Large intestine (tissue), 3 donors: Measurements from ENCODE around the gene DMD. TPM values are rescaled to one million over a fixed set of nuclear protein-coding genes. Genes with fewer than 3 reads are reported as not detected.
"Not testable (repeated sequence)": the region's sequence is repeated elsewhere in the genome, so short reads cannot be mapped to it uniquely, and the experiment has no call there.

ENCODE experiments used
- DNase-seq, 2 donors: peaks; one replicate each; pipeline versions ENCODE4 v3.0.0 to v3.0.0-alpha.2; 2013
- H3K27ac ChIP-seq: one replicate; pipeline ENCODE4 v1.5.1; 2013; ENCODE audit warnings: low read length
- H3K27me3 ChIP-seq: 2 replicates; pipeline ENCODE4 v1.6.1; 2013; ENCODE audit warnings: low read length; ENCODE audit not compliant: control insufficient read depth, insufficient read depth
- H3K36me3 ChIP-seq: 2 replicates; pipeline ENCODE4 v1.6.1; 2013; ENCODE audit warnings: low read length; ENCODE audit not compliant: control insufficient read depth, insufficient read depth
- H3K4me1 ChIP-seq: one replicate; pipeline ENCODE4 v1.6.1; 2013; ENCODE audit warnings: low read length; ENCODE audit not compliant: control insufficient read depth, insufficient read depth
- H3K4me3 ChIP-seq: one replicate; pipeline ENCODE4 v1.5.1; 2013; ENCODE audit warnings: low read length
- H3K9me3 ChIP-seq: one replicate; pipeline ENCODE4 v1.6.1; 2013; ENCODE audit warnings: mild to moderate bottlenecking, low read depth, low read length, moderate library complexity; ENCODE audit not compliant: control insufficient read depth
- WGBS: methylation state at CpG from one replicate; pipeline ENCODE4 v1.1.5; 2013; ENCODE audit warnings: low lambda C conversion rate; ENCODE audit not compliant: insufficient coverage; 5-methylcytosine and 5-hydroxymethylcytosine counted together
- polyA plus RNA-seq: library from polyadenylated mRNA; unstranded; fragments of 120-200 nt; gene quantifications from one replicate; pipeline ENCODE4 v1.2.1, GENCODE V29; 2013

DMD gene
- polyA plus RNA-seq, 1 donor: 23.3 TPM

DNA sequence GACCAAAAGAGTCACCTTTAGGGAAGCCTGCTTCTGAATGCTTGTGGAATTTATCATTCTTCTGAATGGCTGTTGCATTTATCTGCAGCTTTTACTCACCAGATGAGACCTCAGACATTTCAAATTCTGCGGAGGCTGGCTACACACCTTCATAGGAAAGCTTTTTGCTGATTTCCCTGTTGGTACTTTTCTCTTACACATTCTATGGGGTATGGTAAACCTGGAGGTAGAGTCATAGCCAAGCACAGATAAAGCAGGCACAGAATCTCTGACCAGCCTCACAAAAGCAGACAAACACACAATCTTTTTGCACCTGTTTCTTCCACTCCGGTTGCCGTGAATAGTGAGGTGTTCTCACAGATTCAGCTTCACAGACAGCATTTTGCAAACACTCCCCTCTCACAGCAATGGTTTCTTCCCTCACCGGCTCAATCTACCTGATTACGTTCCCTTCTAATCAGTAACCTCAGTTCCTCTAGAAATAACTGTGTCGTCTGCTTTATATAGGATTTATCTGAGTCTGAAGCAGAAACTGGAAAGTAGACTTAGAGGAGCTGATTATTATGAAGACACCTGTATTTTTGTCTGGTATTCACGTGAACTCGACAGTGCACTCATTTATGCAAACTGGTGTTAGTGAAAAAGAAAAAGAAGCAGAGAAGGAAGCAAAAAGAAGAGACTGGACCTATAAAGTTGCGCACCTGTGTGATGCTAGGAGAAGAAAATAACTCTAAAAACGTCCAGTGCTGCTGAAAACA, 83.1 kb downstream of the DMD start:
- Histone ChIP-seq H3K36me3 (no peaks in the 10 kb centered on the region), H3K4me3 (no peak overlapping the region), H3K27ac (no peak overlapping the region), H3K27me3 (no peaks in the 10 kb centered on the region), H3K9me3 (no peaks in the 10 kb centered on the region), H3K4me1 (no peaks in the 10 kb centered on the region)
- DNase-seq: peak in 1 of 2 donors; percentile 1
- no CpG with 5 or more reads among the region's 10 CpGs for WGBS

DNA sequence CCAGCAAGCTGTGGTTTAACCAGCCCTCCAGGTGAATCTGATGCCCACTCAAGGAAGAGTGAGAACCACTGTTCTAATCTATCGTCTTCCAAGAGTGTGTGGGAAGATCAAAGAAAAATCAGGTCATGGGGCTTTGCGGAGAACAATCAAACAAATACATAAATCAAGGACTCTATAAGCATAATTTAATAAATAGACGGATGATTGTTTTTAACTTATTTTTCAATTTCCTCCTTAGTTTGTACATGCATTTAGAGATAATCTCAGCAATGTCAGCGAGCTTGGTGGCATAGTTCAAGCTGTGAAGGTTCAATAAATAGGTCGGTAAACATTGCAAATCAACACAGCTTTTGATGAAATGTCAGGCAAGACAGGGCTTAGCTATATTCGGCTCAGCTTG, 84.9 kb downstream of the DMD start:
- H3K4me1 ChIP-seq: no peaks in the 10 kb centered on the region
- no peak overlapping the region for H3K27ac ChIP-seq
- no peaks in the 10 kb centered on the region for H3K9me3 ChIP-seq
- H3K36me3 ChIP-seq: no peaks in the 10 kb centered on the region
- H3K27me3 ChIP-seq: no peaks in the 10 kb centered on the region
- H3K4me3 ChIP-seq: no peak overlapping the region
- WGBS: no CpG with 5 or more reads among the region's 6 CpGs
- DNase-seq: no peak

DNA sequence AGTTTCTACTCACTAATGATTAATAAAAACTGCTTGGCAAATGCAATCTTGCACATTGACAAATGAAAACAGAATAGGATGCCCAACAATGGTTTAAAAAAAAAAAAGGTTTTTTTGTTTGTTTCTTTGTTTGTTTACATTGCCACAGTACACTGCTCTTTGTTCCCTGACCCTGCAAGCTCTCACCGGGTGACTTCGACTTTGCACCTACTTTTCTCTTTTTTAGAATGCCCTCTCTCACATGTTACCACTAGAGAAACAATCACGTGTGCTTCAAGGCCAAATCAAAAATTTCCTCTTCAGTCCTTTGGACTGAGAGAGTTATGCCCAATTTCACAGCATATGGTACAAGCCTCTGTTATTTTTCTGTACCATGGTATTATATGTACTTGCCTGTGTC, 101.5 kb downstream of the DMD start:
- DNase-seq: no peak
- Histone ChIP-seq H3K4me3 (no peak overlapping the region), H3K27me3 (no peaks in the 10 kb centered on the region), H3K4me1 (no peaks in the 10 kb centered on the region), H3K27ac (no peak overlapping the region), H3K9me3 (no peaks in the 10 kb centered on the region), H3K36me3 (no peaks in the 10 kb centered on the region)
- 24% methylated on average over 2 of the region's 3 CpGs for WGBS

DNA sequence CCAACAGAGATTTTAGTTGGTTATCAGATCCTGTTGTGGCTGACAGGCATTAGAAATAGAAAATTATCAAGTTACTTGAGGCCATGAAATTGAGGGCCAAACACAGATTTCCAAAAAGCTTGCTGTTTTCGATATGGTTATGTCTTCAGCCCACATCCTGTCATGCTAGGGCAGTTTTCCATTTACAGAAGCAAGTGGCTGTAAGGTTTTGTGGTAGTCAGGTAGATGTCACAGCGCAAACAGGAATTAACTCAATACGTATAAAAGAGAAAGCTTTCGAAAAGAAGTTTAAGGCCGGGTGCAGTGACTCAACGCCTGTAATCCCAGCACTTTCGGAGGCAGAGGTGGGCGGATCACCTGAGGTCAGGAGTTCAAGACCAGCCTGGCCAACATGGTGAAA, 104.6 kb downstream of the DMD start:
- no CpG with 5 or more reads among the region's 8 CpGs for WGBS
- DNase-seq: no peak
- Histone ChIP-seq H3K27ac (no peak overlapping the region), H3K36me3 (no peaks in the 10 kb centered on the region), H3K4me3 (no peak overlapping the region), H3K4me1 (no peaks in the 10 kb centered on the region), H3K9me3 (no peaks in the 10 kb centered on the region), H3K27me3 (no peaks in the 10 kb centered on the region)

DNA sequence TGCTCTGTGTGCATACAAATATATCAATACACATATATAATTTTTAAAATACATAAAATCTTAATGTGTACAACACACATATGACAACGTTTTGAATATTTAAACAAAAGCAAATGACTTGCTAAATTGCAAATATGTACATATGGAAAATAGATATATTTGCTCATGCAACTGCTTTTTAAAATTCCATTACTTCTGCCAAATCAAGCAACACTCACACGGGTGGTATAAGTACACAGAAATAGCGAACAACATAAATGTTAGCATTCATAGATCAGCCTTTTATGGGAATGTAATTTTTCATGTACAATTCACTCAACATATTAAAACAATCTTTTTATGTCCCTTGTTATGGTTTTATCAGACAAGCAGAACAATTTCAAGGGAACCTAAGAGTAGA, 116.3 kb downstream of the DMD start:
- DNase-seq: no peak
- H3K9me3 ChIP-seq: no peaks in the 10 kb centered on the region
- H3K27me3 ChIP-seq: no peaks in the 10 kb centered on the region
- WGBS: no CpG with 5 or more reads among the region's 3 CpGs
- H3K4me3 ChIP-seq: no peak overlapping the region
- no peaks in the 10 kb centered on the region for H3K4me1 ChIP-seq
- no peak overlapping the region for H3K27ac ChIP-seq
- H3K36me3 ChIP-seq: no peaks in the 10 kb centered on the region

DNA sequence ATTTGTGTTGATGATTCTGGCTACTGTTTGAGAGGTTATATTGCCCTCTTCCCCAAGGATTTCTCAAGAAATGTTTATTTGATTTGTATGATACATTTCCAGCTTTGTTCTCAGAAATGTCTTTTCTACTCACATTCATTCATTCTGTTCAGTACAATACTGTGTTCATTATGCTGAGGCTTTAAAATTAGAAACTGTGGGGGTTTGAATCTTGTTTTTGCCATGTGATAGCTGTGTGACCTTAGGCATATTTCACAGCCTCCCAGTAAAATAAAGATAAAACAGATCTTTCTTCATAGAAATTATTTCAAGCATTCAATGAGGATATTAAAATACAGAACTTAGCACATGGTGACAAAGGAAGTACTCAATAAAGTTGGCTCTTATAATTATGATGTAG, 123.9 kb downstream of the DMD start:
- Histone ChIP-seq H3K36me3 (no peaks in the 10 kb centered on the region), H3K9me3 (no peaks in the 10 kb centered on the region), H3K27me3 (no peaks in the 10 kb centered on the region), H3K4me1 (no peaks in the 10 kb centered on the region), H3K4me3 (no peak overlapping the region), H3K27ac (no peak overlapping the region)
- DNase-seq: no peak

DNA sequence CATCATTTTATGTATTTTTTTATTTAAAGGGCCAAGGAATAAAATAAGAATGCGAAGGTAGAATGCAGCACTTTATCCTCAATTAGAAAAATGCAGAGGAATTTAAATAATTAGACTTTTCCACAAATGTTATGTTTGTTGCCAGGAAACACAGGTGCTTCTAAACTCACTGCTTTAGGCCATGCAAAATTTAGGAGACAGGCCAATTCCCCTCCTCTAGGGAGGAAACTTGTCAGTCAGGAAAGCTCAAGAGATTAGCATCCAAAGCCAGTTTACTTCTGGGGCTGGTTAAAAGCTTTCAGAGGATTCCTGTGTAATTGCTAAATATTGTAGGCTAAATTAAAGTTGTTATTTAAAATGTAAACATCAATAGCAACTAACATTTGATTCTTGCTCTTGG, 124.5 kb downstream of the DMD start:
- no peaks in the 10 kb centered on the region for H3K4me1 ChIP-seq
- no peak overlapping the region for H3K27ac ChIP-seq
- 100% methylated on average over 1 of the region's 1 CpG for WGBS
- DNase-seq: no peak
- H3K4me3 ChIP-seq: no peak overlapping the region
- no peaks in the 10 kb centered on the region for H3K27me3 ChIP-seq
- H3K9me3 ChIP-seq: no peaks in the 10 kb centered on the region
- no peaks in the 10 kb centered on the region for H3K36me3 ChIP-seq

DNA sequence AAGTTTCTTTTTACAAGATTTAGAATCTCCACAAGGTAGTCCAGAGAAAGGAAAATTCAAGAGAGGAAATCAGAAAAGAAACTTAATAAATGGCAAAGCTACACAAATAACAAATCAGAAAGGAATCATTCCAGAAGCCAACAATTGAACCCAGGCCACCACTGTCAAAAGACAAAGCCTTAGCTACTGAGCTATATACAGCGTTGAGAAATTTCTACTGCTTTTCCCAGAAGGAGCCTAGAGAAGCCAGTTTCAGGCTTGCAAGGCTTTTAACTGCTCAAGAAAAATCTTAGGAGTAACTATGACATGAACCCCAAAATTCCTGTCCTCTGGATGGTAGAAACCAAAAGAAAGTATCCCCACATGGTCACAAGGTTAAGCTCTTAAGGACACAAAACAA, 129.0 kb downstream of the DMD start:
- no peak for DNase-seq
- Histone ChIP-seq H3K27ac (no peak overlapping the region), H3K27me3 (no peaks in the 10 kb centered on the region), H3K36me3 (no peaks in the 10 kb centered on the region), H3K9me3 (no peaks in the 10 kb centered on the region), H3K4me3 (no peak overlapping the region), H3K4me1 (no peaks in the 10 kb centered on the region)
- no CpG with 5 or more reads among the region's 1 CpG for WGBS

DNA sequence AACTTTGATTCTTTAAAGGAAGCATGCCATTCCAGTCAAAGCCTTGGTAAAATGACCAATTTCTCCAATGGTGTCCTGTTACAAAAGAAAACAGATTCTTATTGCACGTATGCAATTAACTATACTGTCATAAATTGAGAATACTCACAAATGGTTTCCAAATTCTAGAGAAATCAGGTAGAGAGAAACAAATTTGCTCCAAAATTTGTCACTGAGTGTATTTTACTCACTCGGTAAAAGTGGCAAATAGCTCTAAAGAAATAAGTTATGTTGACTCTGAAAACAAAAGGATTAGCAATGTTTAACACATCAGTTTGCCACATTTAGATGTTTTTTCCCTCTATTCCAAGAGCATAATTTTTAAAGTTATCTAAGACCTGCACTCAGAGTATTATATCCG, 133.1 kb downstream of the DMD start:
- WGBS: no CpG with 5 or more reads among the region's 3 CpGs
- Histone ChIP-seq H3K9me3 (no peaks in the 10 kb centered on the region), H3K27me3 (no peaks in the 10 kb centered on the region), H3K27ac (no peak overlapping the region), H3K4me1 (no peaks in the 10 kb centered on the region), H3K36me3 (no peaks in the 10 kb centered on the region), H3K4me3 (no peak overlapping the region)
- no peak for DNase-seq

DNA sequence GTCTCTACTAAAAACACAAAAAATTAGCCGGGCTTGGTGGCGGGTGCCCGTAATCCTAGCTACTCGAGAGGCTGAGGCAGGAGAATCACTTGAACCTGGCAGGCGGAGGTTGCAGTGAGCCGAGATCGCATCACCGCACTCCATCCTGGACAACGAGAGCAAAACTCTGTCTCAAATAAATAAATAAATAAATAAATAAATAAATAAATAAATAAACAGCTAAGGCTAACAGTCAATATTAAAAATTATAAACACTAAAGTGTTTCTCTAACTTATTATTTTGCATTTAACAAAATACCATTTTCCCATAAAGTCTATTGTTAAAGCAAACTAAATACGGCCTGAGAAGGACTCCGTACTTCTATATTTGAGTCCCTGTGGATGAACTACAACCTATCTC, 137.7 kb downstream of the DMD start:
- no CpG with 5 or more reads among the region's 11 CpGs for WGBS
- not testable (repeated sequence) for H3K9me3 ChIP-seq

DNA sequence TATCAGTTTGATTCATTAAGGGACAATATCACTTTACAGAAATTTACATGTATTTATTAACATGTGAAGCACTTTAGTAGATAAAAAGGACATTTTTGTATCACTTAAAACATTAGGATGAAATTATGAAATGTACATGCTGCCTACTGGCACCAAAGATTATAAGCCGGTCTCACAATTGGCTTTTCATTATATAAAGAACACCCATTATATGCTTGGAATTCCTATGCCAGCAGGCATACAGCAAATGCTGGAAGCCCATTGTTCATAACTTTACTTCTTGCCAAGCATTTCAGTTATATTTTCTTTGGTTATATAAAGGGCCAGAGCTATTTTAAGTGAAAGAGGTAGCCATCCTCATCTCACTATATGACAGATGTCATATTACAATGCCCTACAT, 145.9 kb downstream of the DMD start:
- H3K27ac ChIP-seq: no peak overlapping the region
- H3K36me3 ChIP-seq: no peaks in the 10 kb centered on the region
- H3K4me3 ChIP-seq: no peak overlapping the region
- H3K4me1 ChIP-seq: no peaks in the 10 kb centered on the region
- DNase-seq: no peak
- no CpG with 5 or more reads among the region's 1 CpG for WGBS
- H3K27me3 ChIP-seq: no peaks in the 10 kb centered on the region
- H3K9me3 ChIP-seq: no peaks in the 10 kb centered on the region

More for the DNA sequence above, 137.7 kb downstream of the DMD start:
- not testable (repeated sequence) for H3K4me1 ChIP-seq, H3K27ac ChIP-seq, DNase-seq, H3K4me3 ChIP-seq, H3K27me3 ChIP-seq, H3K36me3 ChIP-seq
